Stimulated activated CD4-positive, alpha-beta T cell treated with anti-CD3 and anti-CD28 coated beads, Interleukin-12 subunit alpha, Interleukin-12 subunit beta, amount 100 ng/mL, for 24 hours (primary cell): Measurements from ENCODE around the gene CTSO.
"Not testable (repeated sequence)": the region's sequence is repeated elsewhere in the genome, so short reads cannot be mapped to it uniquely, and the experiment has no call there.

Experiments used
- DNase-seq, 2 experiments: peaks; one replicate each; pipeline ENCODE4 v3.0.0-alpha.2; 2020; ENCODE audit warnings: low read depth in 2 of 2

Gene CTSO

GRCh38 chr4:155954939-155955338 lies 1.3 kb upstream of the CTSO start:
- DNase-seq: no peak

- no peak for DNase-seq
Observed at GRCh38 chr4:155954118-155954685, 536 bp upstream of the CTSO start.

GRCh38 chr4:155952501-155952901 lies 1.2 kb downstream of the CTSO start:
- no peak for DNase-seq

GRCh38 chr4:155950461-155950860 lies 3.2 kb downstream of the CTSO start:
- DNase-seq: no peak

- no peak for DNase-seq
Observed at GRCh38 chr4:155948541-155948940, 5.1 kb downstream of the CTSO start.

- no peak for DNase-seq
Observed at GRCh38 chr4:155946486-155946885, 7.2 kb downstream of the CTSO start.

- DNase-seq: no peak
Observed at GRCh38 chr4:155944516-155944915, 9.2 kb downstream of the CTSO start.

- no peak for DNase-seq
Observed at GRCh38 chr4:155943605-155944291, 9.9 kb downstream of the CTSO start.

GRCh38 chr4:155941820-155942219 lies 11.8 kb downstream of the CTSO start:
- no peak for DNase-seq

- no peak for DNase-seq
Observed at GRCh38 chr4:155941085-155941790, 12.4 kb downstream of the CTSO start.

GRCh38 chr4:155935389-155935986 lies 18.2 kb downstream of the CTSO start:
- DNase-seq: no peak

GRCh38 chr4:155934634-155935033 lies 19.0 kb downstream of the CTSO start:
- DNase-seq: not testable (repeated sequence)

GRCh38 chr4:155931634-155932033 lies 22.0 kb downstream of the CTSO start:
- DNase-seq: no peak

GRCh38 chr4:155930330-155930729 lies 23.3 kb downstream of the CTSO start:
- no peak for DNase-seq

- DNase-seq: no peak
Observed at GRCh38 chr4:155929833-155930232, 23.8 kb downstream of the CTSO start.

GRCh38 chr4:155924637-155925036 lies 29.0 kb downstream of the CTSO start:
- no peak for DNase-seq

GRCh38 chr4:155921597-155921996 lies 32.1 kb downstream of the CTSO start:
- DNase-seq: no peak

GRCh38 chr4:155914782-155915181 lies 38.9 kb downstream of the CTSO start:
- no peak for DNase-seq

GRCh38 chr4:155911905-155912304 lies 41.8 kb downstream of the CTSO start:
- no peak for DNase-seq

GRCh38 chr4:155909615-155910226 lies 43.9 kb downstream of the CTSO start:
- no peak for DNase-seq

- no peak for DNase-seq
Observed at GRCh38 chr4:155908187-155909139, 45.2 kb downstream of the CTSO start.
